SK-N-SH treated with all-trans-retinoic acid at 6 μM for 48 hours (cell line): Measurements from ENCODE around the gene DARS2.

Experiments used
- ATAC-seq: fragments of 200-7000 bp; cut with Tn5 transposase; 3 replicates; pipeline ENCODE4 v1.9.1; 2020; ENCODE audit warnings: mild to moderate bottlenecking, moderate library complexity
- ARNTL ChIP-seq: fragments of 450-650 bp; formaldehyde crosslinking; IDR thresholded peaks from 2 replicates; pipeline ENCODE4 v1.5.0; 2020; ENCODE audit warnings: low read depth, mild to moderate bottlenecking, moderate library complexity, borderline replicate concordance
- BACH2 ChIP-seq: fragments of 250-450 bp; sonication (Bioruptor Pico); IDR thresholded peaks from 2 replicates; pipeline ENCODE4 v1.9.0; 2021; ENCODE audit warnings: mild to moderate bottlenecking, borderline replicate concordance
- CSDC2 ChIP-seq: fragments of 250-450 bp; sonication (Bioruptor Pico); IDR thresholded peaks from 2 replicates; pipeline ENCODE4 v1.5.0; 2020; ENCODE audit warnings: mild to moderate bottlenecking, moderate library complexity
- ESRRG ChIP-seq: fragments of 250-450 bp; sonication (Bioruptor Pico); IDR thresholded peaks from 2 replicates; pipeline ENCODE4 v1.6.1; 2021; ENCODE audit warnings: mild to moderate bottlenecking
- GLIS3 ChIP-seq: fragments of 250-450 bp; sonication (Bioruptor Pico); IDR thresholded peaks from 2 replicates; pipeline ENCODE4 v1.5.0; 2020; ENCODE audit warnings: mild to moderate bottlenecking, moderate library complexity
- ISL1 ChIP-seq: fragments of 250-450 bp; sonication (Bioruptor Pico); IDR thresholded peaks from 2 replicates; pipeline ENCODE4 v2.1.2; 2022; ENCODE audit warnings: mild to moderate bottlenecking, moderate library complexity
- OSR1 ChIP-seq: fragments of 250-450 bp; sonication (Bioruptor Pico); IDR thresholded peaks from 2 replicates; pipeline ENCODE4 v1.8.0; 2022; ENCODE audit warnings: moderate library complexity, mild to moderate bottlenecking, inconsistent platforms
- PATZ1 ChIP-seq: fragments of 250-450 bp; sonication (Bioruptor Pico); IDR thresholded peaks from 2 replicates; pipeline ENCODE4 v1.8.0; 2020; ENCODE audit warnings: mild to moderate bottlenecking, moderate library complexity, borderline replicate concordance
- POU6F1 ChIP-seq: fragments of 250-450 bp; sonication (Bioruptor Pico); IDR thresholded peaks from 2 replicates; pipeline ENCODE4 v1.8.0; 2021; ENCODE audit warnings: low read depth, mild to moderate bottlenecking, moderate library complexity, borderline replicate concordance
- PPARA ChIP-seq: fragments of 250-450 bp; sonication (Bioruptor Pico); IDR thresholded peaks from 2 replicates; pipeline ENCODE4 v1.5.0; 2020; ENCODE audit warnings: mild to moderate bottlenecking, borderline replicate concordance
- SNAI2 ChIP-seq: fragments of 250-450 bp; sonication (Bioruptor Pico); IDR thresholded peaks from 2 replicates; pipeline ENCODE4 v1.5.0; 2020; ENCODE audit warnings: mild to moderate bottlenecking, moderate library complexity
- TCF4 ChIP-seq: fragments of 250-450 bp; sonication (Bioruptor Pico); IDR thresholded peaks from 2 replicates; pipeline ENCODE4 v1.8.0; 2021; ENCODE audit warnings: mild to moderate bottlenecking, moderate library complexity, borderline replicate concordance
- TOX ChIP-seq: fragments of 250-450 bp; sonication (Bioruptor Pico); IDR thresholded peaks from 2 replicates; pipeline ENCODE4 v1.8.0; 2021; ENCODE audit warnings: mild to moderate bottlenecking, moderate library complexity, borderline replicate concordance
- TSHZ2 ChIP-seq: fragments of 250-450 bp; sonication (Bioruptor Pico); IDR thresholded peaks from 2 replicates; pipeline ENCODE4 v1.5.0; 2020; ENCODE audit warnings: mild to moderate bottlenecking, moderate library complexity
- ZC3H10 ChIP-seq: fragments of 250-450 bp; sonication (Bioruptor Pico); IDR thresholded peaks from 2 replicates; pipeline ENCODE4 v1.5.1; 2021; ENCODE audit warnings: mild to moderate bottlenecking, moderate library complexity
- ZFP3 ChIP-seq: fragments of 250-450 bp; sonication (Bioruptor Pico); IDR thresholded peaks from 2 replicates; pipeline ENCODE4 v1.5.0; 2020; ENCODE audit warnings: mild to moderate bottlenecking, moderate library complexity
- ZFP30 ChIP-seq: fragments of 450-650 bp; formaldehyde crosslinking; IDR thresholded peaks from 2 replicates; pipeline ENCODE4 v1.5.0; 2022; ENCODE audit warnings: mild to moderate bottlenecking, moderate library complexity
- ZNF565 ChIP-seq: fragments of 450-650 bp; formaldehyde crosslinking; conservative IDR thresholded peaks from 2 replicates; pipeline ENCODE4 v1.5.0; 2020; ENCODE audit warnings: low read depth, mild to moderate bottlenecking, moderate library complexity
- ZNF70 ChIP-seq: fragments of 450-650 bp; formaldehyde crosslinking; IDR thresholded peaks from 2 replicates; pipeline ENCODE4 v1.5.0; 2020; ENCODE audit warnings: mild to moderate bottlenecking, moderate library complexity
- ZNF8 ChIP-seq: fragments of 450-650 bp; formaldehyde crosslinking; IDR thresholded peaks from 2 replicates; pipeline ENCODE4 v1.5.0; 2020; ENCODE audit warnings: mild to moderate bottlenecking, moderate library complexity

Gene DARS2

GRCh38 chr1:173864179-173864867 is 39.9 kb downstream of the DARS2 start:
- TF ChIP-seq ZC3H10 (CRISPR knock-in tag) (peak; percentile 57), BACH2 (no peak), ARNTL (CRISPR knock-in tag) (no peak), GLIS3 (CRISPR knock-in tag) (0 out of 2 replicates have a peak, but pooled peaks have one; percentile 12), TOX (peak; percentile 39; the same call in 1 of the 2 replicates), PATZ1 (CRISPR knock-in tag) (no peak), ZNF565 (CRISPR knock-in tag) (no peak)
- TF ChIP-seq, all 23 proteins: peak for 3
- no peak for ATAC-seq

- TF ChIP-seq ZFP30 (CRISPR knock-in tag) = no peak
- TF ChIP-seq ISL1 (CRISPR knock-in tag) = no peak
- TF ChIP-seq TCF4 (CRISPR knock-in tag) = no peak
- TF ChIP-seq PATZ1 (CRISPR knock-in tag) = no peak
- TF ChIP-seq ZFP3 (CRISPR knock-in tag) = no peak
- no peak for TF ChIP-seq TOX
- no peak for TF ChIP-seq SNAI2 (CRISPR knock-in tag)
- no peak for TF ChIP-seq ESRRG (CRISPR knock-in tag)
- no peak for TF ChIP-seq POU6F1 (CRISPR knock-in tag)
- no peak for TF ChIP-seq ZNF565 (CRISPR knock-in tag)
- no peak for TF ChIP-seq ARNTL (CRISPR knock-in tag)
- TF ChIP-seq OSR1 (CRISPR knock-in tag) = no peak
- no peak for TF ChIP-seq ZNF8 (CRISPR knock-in tag)
- TF ChIP-seq TSHZ2 (CRISPR knock-in tag) = no peak
- TF ChIP-seq GLIS3 (CRISPR knock-in tag) = no peak
- no peak for TF ChIP-seq ZNF70 (CRISPR knock-in tag)
- no peak for TF ChIP-seq BACH2
- TF ChIP-seq CSDC2 (CRISPR knock-in tag) = no peak
- TF ChIP-seq PPARA = no peak
- ATAC-seq = no peak
Observed at GRCh38 chr1:173865468-173866164, 41.1 kb downstream of the DARS2 start.

GRCh38 chr1:173866413-173867115 is 42.1 kb downstream of the DARS2 start:
- no peak for ATAC-seq

More at GRCh38 chr1:173866413-173867115, 42.1 kb downstream of the DARS2 start:
- TF ChIP-seq TSHZ2 (CRISPR knock-in tag) (no peak), GLIS3 (CRISPR knock-in tag) (no peak), ZFP30 (CRISPR knock-in tag) (no peak), POU6F1 (CRISPR knock-in tag) (no peak)
